ENCODE data around the gene CORO1A.

DNA sequence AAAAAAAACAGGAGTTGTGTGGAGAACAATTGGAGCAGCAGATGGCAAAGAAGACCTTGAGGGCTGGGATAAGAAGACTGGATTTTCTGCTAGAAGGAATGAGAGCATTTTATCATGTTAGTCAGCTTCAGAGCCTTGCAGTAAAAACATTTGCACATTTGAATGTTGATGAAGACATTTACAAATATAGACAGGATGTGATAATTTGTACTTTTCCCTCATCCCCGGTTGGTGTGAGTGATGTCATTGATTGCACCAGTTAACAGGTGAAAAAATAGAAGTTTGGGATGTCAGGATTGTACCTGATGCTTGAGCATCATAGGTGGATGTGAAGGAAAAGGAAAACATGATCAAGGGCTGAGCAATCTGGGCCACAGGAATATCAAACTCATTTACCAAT is 37.7 kb upstream of the CORO1A start:
- TF ChIP-seq, protein P1, sequence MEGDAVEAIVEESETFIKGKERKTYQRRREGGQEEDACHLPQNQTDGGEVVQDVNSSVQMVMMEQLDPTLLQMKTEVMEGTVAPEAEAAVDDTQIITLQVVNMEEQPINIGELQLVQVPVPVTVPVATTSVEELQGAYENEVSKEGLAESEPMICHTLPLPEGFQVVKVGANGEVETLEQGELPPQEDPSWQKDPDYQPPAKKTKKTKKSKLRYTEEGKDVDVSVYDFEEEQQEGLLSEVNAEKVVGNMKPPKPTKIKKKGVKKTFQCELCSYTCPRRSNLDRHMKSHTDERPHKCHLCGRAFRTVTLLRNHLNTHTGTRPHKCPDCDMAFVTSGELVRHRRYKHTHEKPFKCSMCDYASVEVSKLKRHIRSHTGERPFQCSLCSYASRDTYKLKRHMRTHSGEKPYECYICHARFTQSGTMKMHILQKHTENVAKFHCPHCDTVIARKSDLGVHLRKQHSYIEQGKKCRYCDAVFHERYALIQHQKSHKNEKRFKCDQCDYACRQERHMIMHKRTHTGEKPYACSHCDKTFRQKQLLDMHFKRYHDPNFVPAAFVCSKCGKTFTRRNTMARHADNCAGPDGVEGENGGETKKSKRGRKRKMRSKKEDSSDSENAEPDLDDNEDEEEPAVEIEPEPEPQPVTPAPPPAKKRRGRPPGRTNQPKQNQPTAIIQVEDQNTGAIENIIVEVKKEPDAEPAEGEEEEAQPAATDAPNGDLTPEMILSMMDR (IDR thresholded peaks at IDR 0.05; ENCODE audit: low read length), result no peak
- no peak for TF ChIP-seq EZH2 (IDR thresholded peaks at IDR 0.05; ENCODE audit: borderline replicate concordance, low read length)
